NCI-H526 (cell line): ENCODE measurements around the gene ZBTB20.

Source experiments
- DNase-seq, 2 experiments: peaks; one replicate each; lab custom pipeline; 2025; lab: John Stamatoyannopoulos, UW

ZBTB20 gene

DNA sequence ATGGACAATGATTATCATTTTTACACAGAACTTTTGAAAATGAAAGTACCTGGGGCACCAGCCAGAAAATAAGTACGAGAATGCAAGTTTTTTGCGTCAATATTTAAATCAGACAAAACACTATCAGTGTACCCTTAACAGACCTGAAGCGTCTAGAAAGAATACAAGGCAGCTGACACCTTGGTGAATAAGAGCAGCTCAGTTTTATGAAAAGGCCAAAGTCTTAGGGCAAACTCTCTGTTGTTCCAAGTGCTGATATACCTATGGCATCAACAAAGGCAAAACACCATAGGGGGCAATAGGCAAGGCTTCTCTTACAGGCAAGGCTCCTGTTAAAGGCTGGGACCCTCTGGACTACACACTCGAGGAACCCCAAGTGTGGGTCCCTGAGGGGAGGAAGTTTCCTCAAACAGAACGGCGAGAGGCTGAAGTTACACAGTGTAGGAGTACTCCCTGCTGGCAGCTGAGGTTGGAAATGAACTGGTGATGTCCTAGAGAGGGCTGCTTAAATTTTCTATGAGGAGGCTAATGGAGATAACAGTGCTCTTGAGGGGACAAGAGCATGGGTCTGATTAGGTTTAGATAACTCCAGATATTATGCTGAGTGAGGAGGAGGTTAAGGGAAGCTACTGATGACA is 562.2 kb downstream of the ZBTB20 start:
- no peak for DNase-seq

- DNase-seq: no peak
Observed at GRCh38 chr3:114582929-114583328, 564.2 kb downstream of the ZBTB20 start.

- no peak for DNase-seq
Observed at GRCh38 chr3:114572364-114573062, 574.6 kb downstream of the ZBTB20 start.

DNA sequence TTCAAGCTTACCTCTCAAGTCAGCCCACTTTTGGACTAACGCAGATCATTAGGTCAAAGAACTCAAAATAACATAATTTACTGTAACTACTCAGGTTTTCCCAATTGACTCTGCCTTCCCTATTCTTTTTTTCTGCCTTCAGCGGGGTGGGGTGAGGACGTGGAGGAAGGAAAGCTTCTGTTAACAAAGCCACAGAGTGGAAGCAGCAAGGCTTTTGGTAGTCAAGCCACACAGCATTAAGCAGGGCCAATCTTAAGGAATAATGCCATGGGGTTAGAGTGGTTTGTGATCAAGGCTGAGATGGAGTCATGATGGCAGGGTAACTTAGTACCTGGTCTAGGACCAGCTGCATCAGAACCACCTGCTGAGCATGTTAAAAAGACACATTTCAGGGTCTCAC is 575.7 kb downstream of the ZBTB20 start:
- no peak for DNase-seq

GRCh38 chr3:114569186-114569585 is 577.9 kb downstream of the ZBTB20 start:
- DNase-seq: no peak

GRCh38 chr3:114567771-114568170 is 579.3 kb downstream of the ZBTB20 start:
- no peak for DNase-seq

- DNase-seq: no peak
Observed at GRCh38 chr3:114566767-114567166, 580.3 kb downstream of the ZBTB20 start.

DNA sequence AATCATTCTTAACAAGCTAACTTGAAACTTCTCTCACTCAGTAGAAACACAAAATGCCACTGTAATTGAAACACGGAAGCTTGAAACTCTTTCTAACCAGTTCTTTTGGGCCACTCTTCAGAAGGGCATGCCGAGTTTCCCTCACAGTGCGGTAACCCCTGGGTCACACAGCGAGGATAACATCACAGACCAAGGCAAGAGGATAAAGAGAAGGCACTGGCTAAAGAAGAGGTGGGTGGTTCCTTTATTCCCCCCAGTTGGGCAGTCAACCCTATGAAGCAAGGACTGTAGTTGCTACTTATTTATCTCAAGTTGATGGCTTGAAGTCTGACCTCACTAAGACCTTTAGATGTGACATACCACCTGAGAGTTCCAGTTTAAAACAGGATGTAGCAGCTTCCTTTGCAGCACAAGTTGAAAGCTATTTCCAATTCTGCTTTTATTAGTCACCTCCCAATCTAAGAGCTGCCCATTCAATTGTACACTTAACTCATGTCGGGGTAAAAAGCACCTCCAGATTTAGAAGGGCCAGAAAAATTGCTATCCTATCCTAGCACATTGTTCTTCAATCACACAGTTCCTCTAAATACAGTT is 580.8 kb downstream of the ZBTB20 start:
- DNase-seq: no peak

GRCh38 chr3:114565216-114565615 is 581.9 kb downstream of the ZBTB20 start:
- no peak for DNase-seq

- no peak for DNase-seq
Observed at GRCh38 chr3:114563720-114564119, 583.4 kb downstream of the ZBTB20 start.

- no peak for DNase-seq
Observed at GRCh38 chr3:114562557-114562956, 584.5 kb downstream of the ZBTB20 start.

DNA sequence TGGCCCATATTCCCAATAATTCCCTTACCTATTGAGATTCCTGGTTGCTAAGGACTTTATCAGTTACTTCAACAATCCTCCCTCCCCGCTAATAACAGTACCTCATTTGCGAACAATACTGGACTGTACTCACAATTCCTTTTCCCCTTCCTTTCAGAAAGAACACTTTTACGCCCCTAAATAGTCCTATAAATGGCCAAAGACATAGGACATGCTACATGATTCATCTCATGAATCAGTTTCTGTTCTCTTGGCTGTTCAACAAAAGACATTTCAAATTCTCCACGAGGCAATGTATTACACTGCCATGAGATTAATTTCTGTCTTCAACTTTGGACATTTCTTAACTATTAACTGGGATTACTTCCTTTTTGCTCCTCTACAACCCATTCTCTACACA is 588.8 kb downstream of the ZBTB20 start:
- DNase-seq: no peak

GRCh38 chr3:114557791-114558190 is 589.3 kb downstream of the ZBTB20 start:
- no peak for DNase-seq

DNA sequence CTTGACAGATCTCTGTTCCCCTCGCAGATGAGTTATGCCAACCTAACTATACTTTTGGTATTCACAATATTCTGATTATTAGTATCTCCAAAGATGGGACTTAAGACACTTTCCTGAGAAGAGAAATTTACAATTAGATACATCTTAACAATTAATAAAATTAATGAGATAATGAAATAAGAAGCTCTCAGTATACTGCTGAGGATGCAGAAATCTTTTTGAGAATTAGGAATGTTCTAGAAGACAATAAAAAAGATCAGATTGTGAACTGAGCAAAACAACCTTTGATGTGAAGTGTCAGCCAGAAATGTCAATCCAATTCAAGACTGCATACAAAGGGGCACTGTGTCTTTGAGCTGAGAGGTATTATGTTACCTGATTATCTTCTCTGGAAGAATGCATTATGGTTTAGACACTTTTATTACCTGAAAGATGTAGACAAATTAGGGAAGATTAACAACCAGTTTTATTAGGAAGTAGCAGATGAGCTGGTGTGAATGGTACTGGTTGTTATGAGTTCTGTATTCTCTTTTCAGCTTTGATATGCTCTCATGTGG is 590.4 kb downstream of the ZBTB20 start:
- DNase-seq: peak; percentile 84 to 92

DNA sequence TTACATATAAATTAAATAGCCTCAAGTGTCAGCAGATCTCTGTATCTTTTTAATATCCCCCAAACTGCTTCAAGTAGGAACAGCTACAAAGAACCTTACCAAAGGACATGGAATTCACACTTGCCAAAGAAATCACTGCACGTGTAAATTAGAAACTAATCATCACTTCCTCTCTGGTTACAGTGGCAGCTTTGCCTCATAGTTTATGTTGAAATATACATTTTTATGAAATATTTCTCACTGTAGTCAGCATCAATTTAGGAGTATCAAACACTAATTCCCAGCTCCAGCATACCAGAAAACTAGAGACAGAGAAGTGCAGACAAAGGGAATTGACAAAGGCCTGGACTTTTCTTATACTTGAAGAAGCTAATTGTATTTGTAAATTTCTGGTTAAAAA is 592.4 kb downstream of the ZBTB20 start:
- DNase-seq: no peak

GRCh38 chr3:114553949-114554593 is 593.0 kb downstream of the ZBTB20 start:
- no peak for DNase-seq

DNA sequence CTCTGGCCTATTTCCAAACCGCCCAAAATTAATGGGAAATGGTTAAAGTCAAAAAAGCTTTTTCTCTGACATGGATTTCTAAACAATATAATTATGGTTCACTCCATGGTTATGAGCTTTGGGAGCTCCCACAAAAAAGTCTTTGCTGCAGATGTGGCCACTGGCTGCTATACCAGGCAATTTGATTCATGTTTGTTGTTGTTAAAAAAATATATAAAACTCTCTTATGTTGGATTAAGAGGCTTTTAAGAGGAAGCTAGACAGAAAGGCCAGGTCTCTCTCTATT is 594.6 kb downstream of the ZBTB20 start:
- no peak for DNase-seq

GRCh38 chr3:114551770-114552526 is 595.1 kb downstream of the ZBTB20 start:
- no peak for DNase-seq

GRCh38 chr3:114550165-114550564 is 596.9 kb downstream of the ZBTB20 start:
- no peak for DNase-seq

- no peak for DNase-seq
Observed at GRCh38 chr3:114545193-114545592, 601.9 kb downstream of the ZBTB20 start.

GRCh38 chr3:114542359-114542758 is 604.7 kb downstream of the ZBTB20 start:
- DNase-seq: no peak

DNA sequence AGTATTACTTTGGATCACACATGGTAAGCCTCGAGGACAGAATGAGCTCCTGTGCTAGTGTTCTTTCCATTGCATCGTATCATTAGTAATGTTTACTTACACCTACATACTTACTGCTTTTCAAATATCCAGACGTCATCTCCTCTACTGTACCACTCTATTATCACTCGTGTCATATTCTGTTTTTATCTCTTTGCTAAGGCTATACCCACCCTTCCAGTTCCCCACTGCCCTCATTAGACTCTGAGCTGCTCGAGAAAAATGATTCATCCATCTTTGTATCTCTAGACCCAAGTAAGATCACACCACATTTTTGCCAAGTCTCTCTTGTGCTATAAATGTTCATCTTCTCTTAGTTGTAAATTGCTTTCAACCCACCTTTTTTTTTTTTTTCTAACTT is 607.6 kb downstream of the ZBTB20 start:
- DNase-seq: no peak
